T-helper 1 cell treated with Interleukin-12 subunit alpha and Interleukin-12 subunit beta and Interleukin-4 antibody, amounts not matched to agents 30 ng/mL and 1 ng/mL, for 36 hours (primary cell): ENCODE results near the gene AFMID. TPM values are rescaled to one million over a fixed set of nuclear protein-coding genes. Genes with fewer than 3 reads are reported as not detected.

ENCODE experiments used
- intact Hi-C: fragments of 100-400 bp; cut with micrococcal nuclease; formaldehyde crosslinking; loops from one replicate; pipeline ENCODE4 v1.15.1; 2024
- total RNA-seq: library from RNA; stranded (reverse); gene quantifications from 2 replicates; pipeline ENCODE4 v1.2.3, GENCODE V29; 2022

Gene AFMID, protein sequence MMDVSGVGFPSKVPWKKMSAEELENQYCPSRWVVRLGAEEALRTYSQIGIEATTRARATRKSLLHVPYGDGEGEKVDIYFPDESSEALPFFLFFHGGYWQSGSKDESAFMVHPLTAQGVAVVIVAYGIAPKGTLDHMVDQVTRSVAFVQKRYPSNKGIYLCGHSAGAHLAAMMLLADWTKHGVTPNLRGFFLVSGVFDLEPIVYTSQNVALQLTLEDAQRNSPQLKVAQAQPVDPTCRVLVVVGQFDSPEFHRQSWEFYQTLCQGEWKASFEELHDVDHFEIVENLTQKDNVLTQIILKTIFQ
- total RNA-seq = 15.7 and 17.4 TPM in 2 replicates

DNA sequence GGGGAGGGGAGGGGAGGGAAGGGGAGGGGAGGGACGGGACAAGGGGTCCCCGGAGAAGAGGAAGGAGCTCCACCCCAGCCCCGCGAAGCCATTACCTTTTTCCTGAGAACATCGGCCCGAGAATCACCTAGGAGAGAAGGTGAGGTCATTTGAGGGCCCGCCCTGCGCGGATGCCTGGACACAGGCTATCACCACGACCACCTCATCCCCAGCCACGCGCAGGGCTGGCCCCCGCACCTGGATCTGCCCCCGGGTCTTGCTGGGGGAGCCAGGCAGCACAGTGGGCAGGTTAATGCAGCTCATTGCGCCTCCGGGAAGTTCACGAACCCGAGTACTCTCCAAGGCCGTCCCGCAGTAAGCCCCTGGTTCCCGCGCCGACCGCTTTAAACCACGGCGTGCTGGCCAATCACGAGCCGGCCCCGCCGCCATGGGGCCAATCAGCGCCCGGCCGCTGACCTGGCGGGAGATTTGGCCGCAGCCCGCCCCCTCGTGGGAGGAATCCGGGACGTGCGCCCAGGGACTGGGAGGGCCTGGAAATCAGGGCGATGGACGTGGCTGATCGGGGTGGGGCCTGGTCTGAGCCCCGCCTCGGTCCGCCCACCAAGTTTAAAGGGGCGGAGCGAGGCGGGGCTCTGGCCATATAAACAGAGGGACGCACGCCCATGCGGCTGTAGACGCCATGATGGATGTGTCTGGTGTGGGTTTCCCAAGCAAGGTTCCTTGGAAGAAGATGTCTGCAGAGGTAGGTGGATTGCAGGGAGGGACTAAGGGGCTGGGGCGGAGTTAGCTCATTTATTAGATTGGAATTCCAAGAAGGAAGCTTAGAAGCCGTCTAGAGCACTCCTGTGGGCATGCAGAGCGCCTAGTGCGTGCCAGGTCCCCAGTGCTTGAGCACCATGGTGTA is at the start of gene AFMID, which contains the start of gene TK1:
Gene AFMID (plus strand): TSS at position 671 of the 904 bp plus-strand sequence. CDS start 9 bp downstream, at position 680.
Gene TK1 (minus strand): TSS at position 361 of the 904 bp plus-strand sequence. CDS start 58 bp downstream, at position 303.
- intact Hi-C loops = loop anchor here (1.0 to 2.0 kb wide), 7 partner anchors 11 to 297 kb away; partner anchors contain the start of genes BIRC5 and SYNGR2

DNA sequence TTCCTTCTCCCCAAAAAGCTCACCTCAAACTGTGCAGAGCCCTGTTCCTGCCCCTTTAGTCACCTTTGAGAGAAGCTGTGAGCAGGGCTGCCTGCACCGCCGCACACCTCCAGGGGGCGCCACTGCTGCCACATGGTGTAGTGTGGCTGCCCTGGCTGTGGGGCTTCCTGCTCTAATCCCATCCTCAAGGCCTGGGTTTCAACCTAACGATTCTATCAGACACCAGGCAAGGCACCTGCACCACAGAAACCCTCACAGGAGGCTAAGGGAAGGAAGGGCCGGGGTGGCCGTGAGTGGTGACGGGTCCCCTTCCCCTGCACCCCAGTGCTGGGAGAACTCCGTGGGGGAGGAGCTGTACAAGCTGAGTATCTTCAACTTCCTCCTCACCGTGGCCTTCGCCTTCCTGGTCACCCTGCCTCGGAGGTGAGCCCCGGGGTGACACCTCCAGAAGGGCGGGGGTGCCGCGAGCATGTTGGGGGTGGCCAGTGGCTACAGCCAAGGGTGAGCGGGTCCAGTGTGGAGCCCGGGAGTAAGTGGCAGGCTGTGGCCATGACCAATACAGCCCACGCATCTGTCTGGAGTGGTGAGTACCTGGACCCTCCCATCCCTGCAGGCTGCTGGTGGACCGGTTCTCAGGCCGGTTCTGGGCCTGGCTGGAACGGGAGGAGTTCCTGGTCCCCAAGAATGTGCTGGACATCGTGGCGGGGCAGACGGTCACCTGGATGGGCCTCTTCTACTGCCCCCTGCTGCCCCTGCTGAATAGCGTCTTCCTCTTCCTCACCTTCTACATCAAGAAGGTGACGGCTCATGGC is 49.6 kb upstream of the AFMID start:
- intact Hi-C loops = no loop called here

GRCh38 chr17:78138204-78139060 is 48.7 kb upstream of the AFMID start:
- intact Hi-C loops = no loop called here

DNA sequence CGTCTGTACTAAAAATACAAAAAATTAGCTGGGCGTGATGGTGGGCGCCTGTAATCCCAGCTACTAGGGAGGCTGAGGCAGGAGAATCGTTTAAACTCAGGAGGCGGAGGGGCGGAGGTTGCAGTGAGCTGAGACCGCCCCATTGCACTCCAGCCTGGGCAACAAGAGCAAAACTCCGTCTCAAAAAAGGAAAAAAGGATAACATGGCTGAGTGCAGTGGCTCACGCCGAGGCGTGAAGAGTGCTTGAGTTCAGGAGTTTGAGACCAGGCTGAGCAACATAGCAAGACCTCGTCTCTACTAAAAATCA is 47.3 kb upstream of the AFMID start:
- intact Hi-C loops = loop anchor here (1.0 to 2.0 kb wide), 7 partner anchors 10 to 182 kb away; partner anchors contain the start of genes AFMID, BIRC5, SYNGR2 and TK1

- intact Hi-C loops = loop anchor here (1.0 to 2.0 kb wide), 7 partner anchors 10 to 182 kb away; partner anchors contain the start of genes AFMID, BIRC5, SYNGR2 and TK1
Observed at GRCh38 chr17:78140169-78141051, 46.8 kb upstream of the AFMID start.

DNA sequence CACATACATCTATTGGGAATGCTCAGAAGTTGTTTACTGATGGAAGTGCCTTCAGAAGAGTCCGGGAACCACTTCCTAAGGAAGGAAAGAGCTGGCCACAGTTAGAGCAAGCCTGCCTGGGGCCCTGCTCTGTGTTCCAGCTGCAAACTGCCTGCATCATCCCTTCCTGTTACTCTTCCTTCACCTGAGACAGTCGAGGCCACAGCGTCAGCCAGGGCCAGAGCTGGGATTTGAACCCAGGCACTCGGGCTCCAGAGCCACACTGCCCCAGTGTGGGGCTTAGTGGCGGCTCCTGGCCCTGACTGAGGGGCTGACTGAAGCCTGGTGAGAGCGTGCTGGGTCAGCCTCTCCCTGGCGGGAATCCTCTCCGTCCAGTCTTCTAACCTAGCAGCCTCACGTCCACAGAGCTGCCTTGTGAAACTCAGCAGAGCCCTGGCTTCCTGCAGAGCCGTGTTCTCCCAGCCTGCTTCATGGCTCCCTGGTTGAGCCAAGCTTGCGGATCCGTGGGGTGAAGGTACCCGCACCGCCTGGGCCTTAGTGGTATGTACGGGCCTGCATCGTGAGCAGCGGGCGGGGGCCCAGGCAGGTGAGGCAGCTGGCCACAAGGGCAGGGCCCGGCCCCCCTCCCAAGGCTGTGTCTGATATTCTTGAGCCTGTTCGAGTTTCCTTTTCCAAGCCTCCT is 45.6 kb upstream of the AFMID start:
- intact Hi-C loops = loop anchor here (2.0 kb wide), 1 partner anchor 121 kb away; no protein-coding TSS in a partner anchor

DNA sequence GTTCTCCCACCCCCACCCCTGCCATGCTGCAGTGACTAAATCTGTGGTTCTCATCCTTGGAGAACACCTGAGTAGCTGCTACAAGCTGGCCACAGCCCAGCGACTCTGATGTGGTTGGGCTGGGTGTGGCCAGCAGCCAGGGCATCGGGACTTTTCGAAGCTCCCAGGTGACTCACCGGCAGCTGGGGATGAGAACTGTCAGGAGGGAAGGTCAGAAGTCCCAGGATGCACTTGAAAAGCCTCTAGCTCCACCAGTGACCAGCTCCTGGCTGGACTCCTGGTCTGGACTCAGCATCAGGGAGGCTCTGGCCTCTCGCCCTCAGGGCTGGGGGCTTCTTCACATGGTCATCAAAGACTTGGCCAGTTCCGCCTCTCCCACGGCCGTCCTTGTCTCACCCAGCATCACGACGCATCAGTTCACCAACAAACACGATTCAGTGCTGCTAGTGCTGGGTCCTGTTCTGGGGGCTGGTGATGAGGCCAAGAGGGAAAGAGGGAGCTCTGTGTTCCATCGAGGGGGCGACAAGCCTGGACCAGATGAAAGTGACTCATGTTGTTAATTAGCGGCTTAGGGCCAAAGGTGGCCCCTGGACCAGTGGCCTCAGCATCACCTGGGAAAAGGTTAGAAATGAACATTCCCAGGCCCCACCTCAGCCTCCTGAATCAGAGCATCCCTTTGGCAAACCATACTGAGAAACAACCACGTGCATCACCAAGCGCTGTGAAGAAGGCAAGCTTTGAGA is 44.9 kb upstream of the AFMID start:
- intact Hi-C loops = no loop called here

DNA sequence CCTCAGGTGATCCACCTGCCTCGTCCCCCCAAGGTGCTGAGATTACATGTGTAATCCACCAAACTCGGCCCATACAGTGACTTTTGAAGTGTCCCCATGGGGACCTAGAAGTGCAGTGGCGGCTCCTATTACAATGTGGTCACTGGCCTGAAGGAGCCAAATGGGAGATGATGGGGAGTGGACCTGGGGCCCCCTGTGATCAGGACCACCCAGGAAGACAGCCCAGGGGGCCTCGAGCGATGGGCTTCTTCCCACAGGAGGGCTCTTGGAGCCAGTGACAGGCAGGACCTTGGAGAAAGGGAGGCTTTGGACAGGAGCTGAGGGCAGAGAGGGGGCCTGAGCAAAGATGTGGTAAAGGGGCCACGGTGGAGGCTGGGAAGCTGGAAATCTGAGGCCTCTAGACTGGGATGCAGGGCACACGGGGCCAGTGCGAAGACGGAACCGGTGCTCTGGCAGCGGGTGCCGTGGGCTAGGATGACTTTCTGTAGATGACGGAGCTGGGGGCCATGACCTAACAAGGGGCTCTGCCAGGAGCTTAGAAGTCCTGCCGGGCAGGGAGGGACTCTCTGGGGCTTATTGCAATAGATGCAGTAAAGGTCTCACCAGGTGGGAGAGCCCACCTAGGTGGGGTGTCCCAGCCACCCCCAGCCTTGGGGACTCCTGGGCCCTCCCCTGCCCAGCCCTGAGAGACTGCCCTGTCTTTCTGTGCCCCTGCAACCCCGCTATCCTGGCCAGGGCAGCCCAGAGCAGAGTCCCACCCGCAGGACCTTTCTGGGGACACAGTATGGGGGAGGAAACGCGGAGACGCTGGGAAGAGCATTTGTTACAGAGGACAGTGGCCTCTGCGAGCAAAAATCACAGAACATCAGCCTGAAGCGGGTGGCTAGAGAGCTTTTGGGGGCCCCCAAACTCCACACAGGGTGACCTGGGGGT is 43.7 kb upstream of the AFMID start:
- intact Hi-C loops = no loop called here

GRCh38 chr17:78144147-78144719 is 42.9 kb upstream of the AFMID start:
- intact Hi-C loops = no loop called here

DNA sequence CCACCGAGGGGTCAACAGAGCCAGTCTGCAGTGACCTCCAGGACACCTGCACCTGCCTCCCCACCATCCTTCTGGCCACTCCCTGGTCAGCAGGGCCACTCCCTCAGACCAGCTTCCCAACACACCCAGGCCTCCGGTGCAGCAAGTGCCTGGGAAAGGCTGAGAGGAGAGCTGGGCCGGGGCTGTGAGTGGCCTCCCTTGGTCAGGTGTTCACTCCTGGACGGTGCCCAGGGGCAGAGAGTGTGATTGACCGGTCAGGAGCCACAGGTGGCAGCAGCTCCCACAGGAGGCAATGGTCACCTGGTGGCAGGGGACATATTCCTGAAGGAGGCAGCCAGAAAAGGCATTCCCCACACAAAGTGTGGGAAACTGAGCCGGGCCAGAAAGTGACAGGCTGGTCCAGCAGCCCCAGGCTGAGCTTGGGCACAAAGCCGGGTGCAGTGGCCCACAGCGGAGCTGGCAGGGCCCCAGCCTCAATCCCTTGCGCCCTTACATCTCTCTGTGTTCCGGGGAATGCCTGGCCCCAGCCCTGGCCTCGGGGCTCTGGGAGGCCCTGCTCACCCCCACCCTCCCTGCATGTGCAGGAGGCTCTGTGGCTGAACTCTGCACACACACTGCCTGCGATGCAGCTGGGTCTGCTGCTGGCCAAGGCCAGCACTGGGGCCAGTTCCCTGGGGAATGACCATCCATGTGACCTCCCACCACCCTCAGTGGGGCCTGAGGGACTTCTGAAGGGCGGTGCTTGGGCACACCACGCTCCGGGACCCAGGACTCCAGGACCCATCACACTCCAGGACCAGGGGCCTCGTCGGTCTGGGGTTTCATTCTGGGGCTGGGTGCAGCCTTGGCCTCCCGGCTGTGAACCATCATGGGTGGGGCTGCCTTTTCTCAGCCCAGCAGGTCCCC is 42.2 kb upstream of the AFMID start:
- intact Hi-C loops = no loop called here

GRCh38 chr17:78146471-78146869 is 40.7 kb upstream of the AFMID start:
- intact Hi-C loops = no loop called here

DNA sequence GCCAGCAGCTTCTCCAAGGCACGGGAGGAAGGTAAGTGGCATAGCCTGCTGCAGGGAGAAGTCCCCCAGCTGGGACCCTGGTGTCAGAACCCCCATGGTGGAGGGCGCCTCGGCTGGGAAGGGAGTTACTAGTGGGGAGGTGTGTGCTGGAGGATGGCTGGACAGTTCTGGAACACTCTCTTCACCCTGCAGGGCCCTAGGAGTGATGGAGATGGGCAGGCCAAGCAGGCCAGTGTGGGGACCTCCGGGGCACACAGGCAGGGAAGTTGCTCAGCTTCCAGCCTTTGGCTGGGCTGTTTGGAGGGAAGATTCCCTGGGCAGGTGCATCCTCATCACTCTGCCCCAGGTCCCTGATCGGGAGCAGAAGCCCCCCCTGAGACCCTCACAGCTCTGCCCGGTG is 40.3 kb upstream of the AFMID start:
- intact Hi-C loops = no loop called here

- intact Hi-C loops = no loop called here
Observed at GRCh38 chr17:78147315-78147998, 39.7 kb upstream of the AFMID start.

DNA sequence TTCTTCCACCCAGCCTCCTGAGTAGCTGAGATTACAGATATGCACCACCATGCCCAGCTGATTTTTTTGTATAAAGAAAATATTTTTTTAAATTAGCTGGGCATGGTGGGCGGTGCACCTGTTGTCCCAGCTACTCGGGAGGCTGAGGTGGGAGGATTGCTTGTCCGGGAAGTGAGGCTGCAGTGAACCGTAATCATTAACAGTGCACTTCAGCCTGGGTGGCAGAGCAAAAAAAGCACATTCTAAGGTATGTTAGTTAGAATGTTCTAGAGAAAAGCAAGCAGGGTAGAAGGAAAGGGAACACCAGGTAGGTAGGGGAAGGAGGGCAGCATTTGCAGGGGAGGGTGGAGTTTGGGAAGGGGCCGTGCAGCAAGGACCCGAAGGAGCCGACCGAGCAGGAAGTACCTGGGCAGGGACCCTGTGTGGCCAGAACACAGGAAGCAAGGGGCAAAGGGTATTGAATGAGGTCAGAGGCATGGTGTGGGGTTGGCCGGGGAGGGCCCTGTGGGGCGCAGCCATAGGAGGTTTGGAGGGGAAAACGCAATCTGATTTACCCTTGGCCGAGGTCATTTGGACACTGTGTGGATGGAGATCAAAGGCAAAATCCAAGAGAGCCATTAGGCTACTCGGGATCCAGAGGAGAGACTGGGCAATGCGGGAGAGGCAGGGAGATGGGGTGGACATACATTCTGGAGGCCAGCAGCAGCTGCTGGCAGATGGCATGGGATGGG is 38.7 kb upstream of the AFMID start:
- intact Hi-C loops = no loop called here
